ENCODE measurements around the gene SYP. TPM values are rescaled to one million over a fixed set of nuclear protein-coding genes. Genes with fewer than 3 reads are reported as not detected.

Gene SYP
- total RNA-seq, 1 experiment from 2014 or later: 7.0 TPM

DNA sequence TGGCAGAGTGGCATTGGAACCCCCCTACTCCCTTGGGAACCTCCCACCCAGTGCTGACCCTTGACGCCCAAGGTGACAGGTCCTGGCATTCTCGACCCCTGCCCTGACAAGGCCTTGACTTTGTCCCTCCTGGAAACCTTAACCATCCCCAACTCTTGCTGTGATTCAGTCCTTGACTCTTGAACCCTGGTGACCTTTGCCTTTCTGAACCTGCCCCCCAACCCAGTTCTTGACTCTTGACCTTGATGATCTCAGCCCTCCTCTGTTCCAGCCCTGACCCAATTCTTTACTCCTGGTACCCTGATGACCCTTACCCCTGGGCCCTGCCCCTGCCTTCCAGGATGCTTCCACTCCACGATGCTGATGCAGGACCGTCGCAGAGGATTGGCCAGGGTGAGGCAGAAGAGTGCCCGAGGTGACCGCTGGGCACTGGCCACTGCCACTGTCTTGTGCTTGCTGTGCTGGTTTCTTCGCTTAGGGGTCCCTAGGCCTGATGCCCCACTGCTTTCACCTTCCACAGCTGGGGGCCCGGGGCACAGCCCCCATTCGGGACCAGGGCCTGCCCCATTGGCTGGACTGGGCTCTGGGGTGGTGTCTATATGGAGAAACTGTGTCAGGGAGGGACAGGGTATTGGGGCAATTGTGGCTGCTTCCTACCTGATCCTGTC is 31.5 kb upstream of the SYP start:
- Mint-ChIP-seq H3K27ac (no peak overlapping the region), H3K4me3 (peak overlapping the region; percentile 75), H3K9me3 (no peaks in the 10 kb centered on the region), H3K36me3 (no peaks in the 10 kb centered on the region), H3K27me3 (ENCODE audit: low read depth) (peaks cover 6% of the 10 kb centered on the region), H3K4me1 (peaks cover 10% of the 10 kb centered on the region)
- no peak for DNase-seq (ENCODE audit: low spot score)
- POLR2A ChIA-PET: no interaction called here
- CTCF ChIA-PET: interaction anchor here (0.6 to 1.3 kb wide), 4 partner anchors 38 to 47 kb away, joined by 3 to 6 read pairs (median 4); no protein-coding TSS in a partner anchor
- TF ChIP-seq ZNF396 (CRISPR knock-in tag; IDR thresholded peaks at IDR 0.05; ENCODE audit: borderline replicate concordance) (no peak), MXD4 (CRISPR knock-in tag; IDR thresholded peaks at IDR 0.05; ENCODE audit: borderline replicate concordance) (no peak), RORB (CRISPR knock-in tag; IDR thresholded peaks at IDR 0.05) (no peak)
- no peak for ATAC-seq

DNA sequence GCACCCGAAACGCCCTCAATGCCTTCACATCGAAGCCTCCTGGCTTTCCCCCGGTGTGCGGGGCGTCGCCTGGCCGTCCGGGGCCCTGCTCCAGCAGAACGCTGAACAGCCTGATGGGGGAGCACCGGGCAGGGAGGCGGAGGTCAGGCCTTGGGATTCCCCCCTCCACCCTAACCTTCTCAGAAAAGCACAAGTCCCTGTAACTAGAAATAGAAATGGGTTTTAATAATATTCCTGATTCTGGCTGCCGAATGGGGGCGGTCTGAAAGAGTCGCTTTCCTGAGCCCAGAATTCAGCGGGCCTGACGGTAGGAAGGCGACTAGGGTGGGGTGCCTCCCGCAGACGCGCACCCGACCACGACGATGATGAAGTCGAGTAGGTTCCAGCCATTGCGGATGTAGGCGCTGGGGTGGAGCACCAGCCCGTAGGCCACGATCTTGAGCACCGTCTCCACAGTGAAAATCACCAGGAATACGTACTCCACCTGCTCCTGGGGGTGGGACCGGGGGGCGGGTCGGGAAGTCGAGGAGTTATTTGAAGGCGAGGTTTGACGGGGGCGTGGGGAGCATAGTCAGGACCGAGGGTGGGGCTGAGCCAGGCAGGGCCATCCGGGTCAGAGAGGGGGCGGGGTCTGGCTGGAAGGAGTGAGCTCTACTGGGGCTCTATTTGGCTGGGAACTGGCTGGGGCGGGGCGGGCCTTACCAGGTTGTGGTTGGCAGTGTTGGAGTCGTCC is 30.7 kb upstream of the SYP start:
- H3K4me1 Mint-ChIP-seq: peaks cover 10% of the 10 kb centered on the region
- CTCF ChIA-PET: interaction anchor here (0.6 to 2.2 kb wide), 5 partner anchors 38 to 46 kb away, joined by 3 to 10 read pairs (median 5); no protein-coding TSS in a partner anchor
- peak overlapping the region; percentile 57; the same call in 1 of the 2 replicates for H3K27ac Mint-ChIP-seq
- H3K4me3 Mint-ChIP-seq: peak overlapping the region; percentile 75
- H3K9me3 Mint-ChIP-seq: no peaks in the 10 kb centered on the region
- H3K36me3 Mint-ChIP-seq: no peaks in the 10 kb centered on the region
- DNase-seq (ENCODE audit: low spot score): peak; percentile 82
- peaks cover 7% of the 10 kb centered on the region for H3K27me3 Mint-ChIP-seq (ENCODE audit: low read depth)
- peak; percentile 88 for ATAC-seq
- TF ChIP-seq, protein P1, sequence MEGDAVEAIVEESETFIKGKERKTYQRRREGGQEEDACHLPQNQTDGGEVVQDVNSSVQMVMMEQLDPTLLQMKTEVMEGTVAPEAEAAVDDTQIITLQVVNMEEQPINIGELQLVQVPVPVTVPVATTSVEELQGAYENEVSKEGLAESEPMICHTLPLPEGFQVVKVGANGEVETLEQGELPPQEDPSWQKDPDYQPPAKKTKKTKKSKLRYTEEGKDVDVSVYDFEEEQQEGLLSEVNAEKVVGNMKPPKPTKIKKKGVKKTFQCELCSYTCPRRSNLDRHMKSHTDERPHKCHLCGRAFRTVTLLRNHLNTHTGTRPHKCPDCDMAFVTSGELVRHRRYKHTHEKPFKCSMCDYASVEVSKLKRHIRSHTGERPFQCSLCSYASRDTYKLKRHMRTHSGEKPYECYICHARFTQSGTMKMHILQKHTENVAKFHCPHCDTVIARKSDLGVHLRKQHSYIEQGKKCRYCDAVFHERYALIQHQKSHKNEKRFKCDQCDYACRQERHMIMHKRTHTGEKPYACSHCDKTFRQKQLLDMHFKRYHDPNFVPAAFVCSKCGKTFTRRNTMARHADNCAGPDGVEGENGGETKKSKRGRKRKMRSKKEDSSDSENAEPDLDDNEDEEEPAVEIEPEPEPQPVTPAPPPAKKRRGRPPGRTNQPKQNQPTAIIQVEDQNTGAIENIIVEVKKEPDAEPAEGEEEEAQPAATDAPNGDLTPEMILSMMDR (IDR thresholded peaks at IDR 0.05): no peak
- TF ChIP-seq ETV6 (CRISPR knock-in tag; IDR thresholded peaks at IDR 0.05): no peak
- no peak for TF ChIP-seq CREB1 (CRISPR knock-in tag; IDR thresholded peaks at IDR 0.05)
- POLR2A ChIA-PET: interaction anchor here (0.9 kb wide), 2 partner anchors 38 to 40 kb away, joined by 3 to 4 read pairs; no protein-coding TSS in a partner anchor

DNA sequence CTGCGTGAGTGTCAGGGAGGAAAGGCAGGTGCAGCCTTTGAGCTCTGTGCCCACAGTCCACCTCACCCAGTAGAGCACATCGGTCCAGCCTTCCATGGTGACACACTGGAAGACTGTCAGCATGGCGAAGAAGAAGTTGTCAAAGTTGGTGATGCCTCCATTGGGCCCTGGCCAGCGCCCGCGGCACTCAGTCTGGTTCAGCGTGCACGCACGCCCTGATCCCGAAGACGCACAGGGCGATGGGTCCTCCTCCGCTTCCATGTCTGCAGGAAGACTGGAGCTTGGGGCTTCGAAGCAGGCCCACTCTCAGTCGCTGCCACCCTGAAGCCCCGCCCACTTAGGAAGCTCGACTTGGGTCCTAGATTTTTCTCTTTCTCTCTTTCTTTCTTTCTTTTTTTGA is 28.2 kb upstream of the SYP start:
- no peak for ATAC-seq
- H3K9me3 Mint-ChIP-seq: no peaks in the 10 kb centered on the region
- H3K4me3 Mint-ChIP-seq: no peak overlapping the region
- H3K4me1 Mint-ChIP-seq: peaks cover 10% of the 10 kb centered on the region
- CTCF ChIA-PET: interaction anchor here (0.6 to 2.3 kb wide), 4 partner anchors 10 to 43 kb away, joined by 4 to 13 read pairs (median 7); no protein-coding TSS in a partner anchor
- no peak for DNase-seq (ENCODE audit: low spot score)
- POLR2A ChIA-PET: no interaction called here
- H3K27ac Mint-ChIP-seq: no peak overlapping the region
- H3K27me3 Mint-ChIP-seq (ENCODE audit: low read depth): peaks cover 20% of the 10 kb centered on the region
- TF ChIP-seq NFYB (CRISPR knock-in tag; conservative IDR thresholded peaks at IDR 0.05; ENCODE audit: low read depth): no peak
- TF ChIP-seq ZNF263 (CRISPR knock-in tag; IDR thresholded peaks at IDR 0.05; ENCODE audit: low read depth): no peak
- TF ChIP-seq JUN (CRISPR knock-in tag; IDR thresholded peaks at IDR 0.05): no peak
- TF ChIP-seq IRF2 (CRISPR knock-in tag; IDR thresholded peaks at IDR 0.05; ENCODE audit: borderline replicate concordance, low read depth): no peak
- TF ChIP-seq, protein P2, sequence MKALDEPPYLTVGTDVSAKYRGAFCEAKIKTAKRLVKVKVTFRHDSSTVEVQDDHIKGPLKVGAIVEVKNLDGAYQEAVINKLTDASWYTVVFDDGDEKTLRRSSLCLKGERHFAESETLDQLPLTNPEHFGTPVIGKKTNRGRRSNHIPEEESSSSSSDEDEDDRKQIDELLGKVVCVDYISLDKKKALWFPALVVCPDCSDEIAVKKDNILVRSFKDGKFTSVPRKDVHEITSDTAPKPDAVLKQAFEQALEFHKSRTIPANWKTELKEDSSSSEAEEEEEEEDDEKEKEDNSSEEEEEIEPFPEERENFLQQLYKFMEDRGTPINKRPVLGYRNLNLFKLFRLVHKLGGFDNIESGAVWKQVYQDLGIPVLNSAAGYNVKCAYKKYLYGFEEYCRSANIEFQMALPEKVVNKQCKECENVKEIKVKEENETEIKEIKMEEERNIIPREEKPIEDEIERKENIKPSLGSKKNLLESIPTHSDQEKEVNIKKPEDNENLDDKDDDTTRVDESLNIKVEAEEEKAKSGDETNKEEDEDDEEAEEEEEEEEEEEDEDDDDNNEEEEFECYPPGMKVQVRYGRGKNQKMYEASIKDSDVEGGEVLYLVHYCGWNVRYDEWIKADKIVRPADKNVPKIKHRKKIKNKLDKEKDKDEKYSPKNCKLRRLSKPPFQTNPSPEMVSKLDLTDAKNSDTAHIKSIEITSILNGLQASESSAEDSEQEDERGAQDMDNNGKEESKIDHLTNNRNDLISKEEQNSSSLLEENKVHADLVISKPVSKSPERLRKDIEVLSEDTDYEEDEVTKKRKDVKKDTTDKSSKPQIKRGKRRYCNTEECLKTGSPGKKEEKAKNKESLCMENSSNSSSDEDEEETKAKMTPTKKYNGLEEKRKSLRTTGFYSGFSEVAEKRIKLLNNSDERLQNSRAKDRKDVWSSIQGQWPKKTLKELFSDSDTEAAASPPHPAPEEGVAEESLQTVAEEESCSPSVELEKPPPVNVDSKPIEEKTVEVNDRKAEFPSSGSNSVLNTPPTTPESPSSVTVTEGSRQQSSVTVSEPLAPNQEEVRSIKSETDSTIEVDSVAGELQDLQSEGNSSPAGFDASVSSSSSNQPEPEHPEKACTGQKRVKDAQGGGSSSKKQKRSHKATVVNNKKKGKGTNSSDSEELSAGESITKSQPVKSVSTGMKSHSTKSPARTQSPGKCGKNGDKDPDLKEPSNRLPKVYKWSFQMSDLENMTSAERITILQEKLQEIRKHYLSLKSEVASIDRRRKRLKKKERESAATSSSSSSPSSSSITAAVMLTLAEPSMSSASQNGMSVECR (CRISPR knock-in tag; IDR thresholded peaks at IDR 0.05; ENCODE audit: borderline replicate concordance): no peak
- TF ChIP-seq ZNF232 (CRISPR knock-in tag; IDR thresholded peaks at IDR 0.05): no peak
- TF ChIP-seq CBFB (CRISPR knock-in tag; IDR thresholded peaks at IDR 0.05; ENCODE audit: low read depth): no peak
- TF ChIP-seq ZNF671 (CRISPR knock-in tag; IDR thresholded peaks at IDR 0.05): no peak
- no peak for TF ChIP-seq ZBTB21 (CRISPR knock-in tag; IDR thresholded peaks at IDR 0.05; ENCODE audit: borderline replicate concordance)
- TF ChIP-seq, protein P3, sequence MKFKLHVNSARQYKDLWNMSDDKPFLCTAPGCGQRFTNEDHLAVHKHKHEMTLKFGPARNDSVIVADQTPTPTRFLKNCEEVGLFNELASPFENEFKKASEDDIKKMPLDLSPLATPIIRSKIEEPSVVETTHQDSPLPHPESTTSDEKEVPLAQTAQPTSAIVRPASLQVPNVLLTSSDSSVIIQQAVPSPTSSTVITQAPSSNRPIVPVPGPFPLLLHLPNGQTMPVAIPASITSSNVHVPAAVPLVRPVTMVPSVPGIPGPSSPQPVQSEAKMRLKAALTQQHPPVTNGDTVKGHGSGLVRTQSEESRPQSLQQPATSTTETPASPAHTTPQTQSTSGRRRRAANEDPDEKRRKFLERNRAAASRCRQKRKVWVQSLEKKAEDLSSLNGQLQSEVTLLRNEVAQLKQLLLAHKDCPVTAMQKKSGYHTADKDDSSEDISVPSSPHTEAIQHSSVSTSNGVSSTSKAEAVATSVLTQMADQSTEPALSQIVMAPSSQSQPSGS (CRISPR knock-in tag; IDR thresholded peaks at IDR 0.05; ENCODE audit: borderline replicate concordance, low read depth): no peak
- TF ChIP-seq ETV6 (CRISPR knock-in tag; IDR thresholded peaks at IDR 0.05): no peak
- TF ChIP-seq, protein P4, sequence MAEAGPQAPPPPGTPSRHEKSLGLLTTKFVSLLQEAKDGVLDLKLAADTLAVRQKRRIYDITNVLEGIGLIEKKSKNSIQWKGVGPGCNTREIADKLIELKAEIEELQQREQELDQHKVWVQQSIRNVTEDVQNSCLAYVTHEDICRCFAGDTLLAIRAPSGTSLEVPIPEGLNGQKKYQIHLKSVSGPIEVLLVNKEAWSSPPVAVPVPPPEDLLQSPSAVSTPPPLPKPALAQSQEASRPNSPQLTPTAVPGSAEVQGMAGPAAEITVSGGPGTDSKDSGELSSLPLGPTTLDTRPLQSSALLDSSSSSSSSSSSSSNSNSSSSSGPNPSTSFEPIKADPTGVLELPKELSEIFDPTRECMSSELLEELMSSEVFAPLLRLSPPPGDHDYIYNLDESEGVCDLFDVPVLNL (CRISPR knock-in tag; IDR thresholded peaks at IDR 0.05; ENCODE audit: borderline replicate concordance, low read depth): no peak
- no peak for TF ChIP-seq SMAD3 (CRISPR knock-in tag; IDR thresholded peaks at IDR 0.05; ENCODE audit: borderline replicate concordance)
- TF ChIP-seq RORB (CRISPR knock-in tag; IDR thresholded peaks at IDR 0.05): no peak
- TF ChIP-seq CREM (CRISPR knock-in tag; IDR thresholded peaks at IDR 0.05): no peak
- no peak for TF ChIP-seq NFE2L1 (CRISPR knock-in tag; IDR thresholded peaks at IDR 0.05)
- H3K36me3 Mint-ChIP-seq: no peaks in the 10 kb centered on the region
